Endothelial cell of umbilical vein (primary cell): ENCODE results near the gene RASL10B. TPM values are rescaled to one million over a fixed set of nuclear protein-coding genes. Genes with fewer than 3 reads are reported as not detected.

Experiments used
- BruUV-seq: library from RNA; stranded (reverse); fragments of 400-500 nt; replicated peaks from 2 replicates; lab custom pipeline; 2021; lab: Mats Ljungman, UMichigan
- CTCF ChIA-PET: fragments of 300-600, 350-600 bp; sonication (Branson Sonifier 250); formaldehyde crosslinking; loops from one replicate; lab custom pipeline; 2021; ENCODE audit warnings: antibody characterized with exemption, inconsistent platforms; lab: Charles Lee
- POLR2A ChIA-PET: fragments of 300-600, 350-600 bp; sonication (Branson Sonifier 250); formaldehyde crosslinking; loops from one replicate; lab custom pipeline; 2021; ENCODE audit warnings: antibody characterized with exemption, inconsistent platforms; lab: Charles Lee
- DNase-seq: peaks from one replicate; pipeline ENCODE4 v3.0.0-alpha.2; 2011; ENCODE audit warnings: low read depth, low spot score
- FAIRE-seq: peaks from 2 replicates; lab custom pipeline; 2011; peaks lifted over from hg19 to GRCh38; lab: Jason Lieb, UNC
- H2AFZ ChIP-seq: 2 replicates; pipeline ENCODE4 v1.6.0; 2012; ENCODE audit warnings: low read depth, low read length, control low read depth, inconsistent platforms
- H3K27ac ChIP-seq: 2 replicates; pipeline ENCODE4 v1.5.1; 2011; ENCODE audit warnings: low read depth, mild to moderate bottlenecking, control low read depth, low read length, moderate library complexity; ENCODE audit not compliant: insufficient read depth
- H3K27me3 ChIP-seq, 2 experiments: 2 replicates each; pipeline versions ENCODE4 v1.6.0 to v1.6.1; 2011; ENCODE audit warnings: low read length in 2 of 2, mixed read lengths in 1 of 2; ENCODE audit not compliant: control insufficient read depth in 2 of 2, insufficient read depth in 2 of 2
- H3K36me3 ChIP-seq, 2 experiments: 2 replicates in 1 of 2; 3 replicates in 1 of 2; pipeline ENCODE4 v1.5.1; 2011; ENCODE audit warnings: low read length in 2 of 2, mild to moderate bottlenecking in 1 of 2, moderate library complexity in 1 of 2; ENCODE audit not compliant: control insufficient read depth in 2 of 2, insufficient read depth in 2 of 2; ENCODE audit errors: extremely low read depth in 1 of 2
- H3K4me1 ChIP-seq: 3 replicates; pipeline ENCODE4 v1.5.1; 2011; ENCODE audit warnings: mild to moderate bottlenecking, low read length; ENCODE audit not compliant: control insufficient read depth, insufficient read depth; ENCODE audit errors: extremely low read depth
- H3K4me2 ChIP-seq: 2 replicates; pipeline ENCODE4 v1.6.1; 2011; ENCODE audit warnings: low read length, control low read depth, mixed read lengths; ENCODE audit not compliant: insufficient read depth
- H3K4me3 ChIP-seq, 3 experiments: fragments of 200-600 bp in 1 of 3; sonication (generic), shearing (Covaris generic) in 1 of 3; replicated peaks in 1 of 3; 2 replicates each; pipeline ENCODE4 v1.5.1; 2011 to 2016; ENCODE audit warnings: control low read depth in 3 of 3, low read length in 3 of 3, mild to moderate bottlenecking in 2 of 3, inconsistent platforms in 1 of 3, low read depth in 1 of 3, moderate library complexity in 1 of 3; ENCODE audit not compliant: insufficient read depth in 1 of 3
- H3K79me2 ChIP-seq: 2 replicates; pipeline ENCODE4 v1.6.0; 2012; ENCODE audit warnings: low read length, inconsistent platforms; ENCODE audit not compliant: control insufficient read depth, insufficient read depth
- H3K9ac ChIP-seq: replicated peaks from 2 replicates; pipeline ENCODE3; 2011; ENCODE audit warnings: low read length, control low read depth; ENCODE audit not compliant: insufficient read depth; ENCODE audit errors: extremely low read depth
- H3K9me1 ChIP-seq: replicated peaks from 3 replicates; pipeline ENCODE4 v1.6.0; 2011; ENCODE audit warnings: mild to moderate bottlenecking, low read length; ENCODE audit not compliant: control insufficient read depth, insufficient read depth; ENCODE audit errors: extremely low read depth
- H3K9me3 ChIP-seq: replicated peaks from 2 replicates; pipeline ENCODE4 v1.5.1; 2012; ENCODE audit warnings: low read length, inconsistent platforms; ENCODE audit not compliant: control insufficient read depth, insufficient read depth
- H4K20me1 ChIP-seq: replicated peaks from 2 replicates; pipeline ENCODE3; 2011; ENCODE audit warnings: mild to moderate bottlenecking, low read length; ENCODE audit not compliant: control insufficient read depth, insufficient read depth; ENCODE audit errors: extremely low read depth
- CTCF ChIP-seq, 2 donors: IDR thresholded peaks; 1 replicate in 1 of 2; 2 replicates in 1 of 2; pipeline ENCODE4 v1.5.1; 2011; ENCODE audit warnings: low read length in 2 of 2, mild to moderate bottlenecking in 2 of 2, moderate library complexity in 2 of 2, control low read depth in 1 of 2, inconsistent platforms in 1 of 2, low read depth in 1 of 2; ENCODE audit not compliant: insufficient read depth in 1 of 2; ENCODE audit errors: extremely low read depth in 1 of 2
- EZH2 ChIP-seq: IDR thresholded peaks from 2 replicates; pipeline ENCODE4 v1.6.1; 2012; ENCODE audit warnings: borderline replicate concordance, low read depth, mild to moderate bottlenecking, moderate library complexity, low read length, inconsistent platforms; ENCODE audit not compliant: severe bottlenecking
- FOS ChIP-seq: IDR thresholded peaks from 2 replicates; pipeline ENCODE4 v1.6.1; 2011; ENCODE audit warnings: mild to moderate bottlenecking, low read length, moderate library complexity, borderline replicate concordance; ENCODE audit not compliant: insufficient read depth
- GATA2 ChIP-seq: IDR thresholded peaks from 2 replicates; pipeline ENCODE4 v1.7.0; 2011; ENCODE audit warnings: low read depth, mild to moderate bottlenecking, moderate library complexity, mixed read lengths, low read length; ENCODE audit not compliant: insufficient read length, insufficient read depth
- JUN ChIP-seq: IDR thresholded peaks from 2 replicates; pipeline ENCODE4 v1.6.1; 2011; ENCODE audit warnings: borderline replicate concordance, low read depth; ENCODE audit not compliant: insufficient read length, insufficient read depth
- MYC ChIP-seq: IDR thresholded peaks from one replicate; pipeline ENCODE4 v1.6.1; 2011; ENCODE audit warnings: mild to moderate bottlenecking, low read depth, low read length
- POLR2A ChIP-seq: IDR thresholded peaks from 2 replicates; pipeline ENCODE4 v1.6.1; 2012; ENCODE audit warnings: low read depth, mild to moderate bottlenecking, control low read depth, low read length
- POLR2AphosphoS5 ChIP-seq: IDR thresholded peaks from 2 replicates; pipeline ENCODE4 v1.6.1; 2012; ENCODE audit warnings: low read depth, mild to moderate bottlenecking, control low read depth, low read length, moderate library complexity; ENCODE audit not compliant: insufficient read depth
- dilution Hi-C: fragments of 300-500 bp; cut with MboI; formaldehyde crosslinking; loops from one replicate; pipeline ENCODE4 v1.15.0; 2019; ENCODE audit warnings: low sequenced_read_pairs; ENCODE audit not compliant: extremely low pct_ligation_motif_present
- intact Hi-C: fragments of 100-400 bp; cut with micrococcal nuclease; formaldehyde crosslinking; loops from one replicate; pipeline ENCODE4 v1.10.0; 2022
- polyA plus RNA-seq, 4 experiments: library from polyadenylated mRNA; depleted of rRNA in 3 of 4; stranded (reverse) in 3 of 4; unstranded in 1 of 4; fragments of >200 nt; gene quantifications; 2 replicates each; pipeline versions ENCODE4 v1.2.1 to v1.2.3, GENCODE V29; 2011 to 2012; ENCODE audit warnings: missing spikeins in 1 of 4
- total RNA-seq: library from RNA; stranded (reverse); gene quantifications from 2 replicates; pipeline ENCODE4 v1.2.3, GENCODE V29; 2021
- TF ChIP-seq, protein P1 (sequence below): IDR thresholded peaks from 2 replicates; pipeline ENCODE4 v1.6.1; 2011; ENCODE audit not compliant: insufficient read depth, insufficient read length

The RASL10B gene
- total and polyA plus RNA-seq, 2 donors (not counting 3 experiments of a cell fraction or from before 2014, with no cell fraction given) = 0.19 to 0.71 TPM

GRCh38 chr17:35727635-35728034 is 3.8 kb upstream of the RASL10B start:
- DNase-seq (no peak), FAIRE-seq (no peak)
- intact Hi-C loops = no loop called here
- peaks cover 4% of the 10 kb centered on the region for H3K4me1 ChIP-seq
- no TSS peak for BruUV-seq
- H3K9ac ChIP-seq = no peak overlapping the region
- POLR2A ChIA-PET = no interaction called here
- no peaks in the 10 kb centered on the region for H4K20me1 ChIP-seq
- H3K9me3 ChIP-seq = no peaks in the 10 kb centered on the region
- peaks cover 3 to 6% of the 10 kb centered on the region in 2 experiments for H3K27me3 ChIP-seq
- no peak overlapping the region for H3K27ac ChIP-seq
- dilution Hi-C loops = loop anchor here (25.0 kb wide), 1 partner anchor 115 kb away; no protein-coding TSS in a partner anchor
- no peak overlapping the region for H2AFZ ChIP-seq
- H3K79me2 ChIP-seq = no peaks in the 10 kb centered on the region
- H3K4me3 ChIP-seq = no peak overlapping the region
- H3K36me3 ChIP-seq = peaks cover 16 to 26% of the 10 kb centered on the region in 2 experiments
- TF ChIP-seq POLR2A (no peak), JUN (no peak), POLR2AphosphoS5 (no peak), EZH2 (no peak), CTCF (IDR thresholded peaks at IDR 0.05; ENCODE audit: extremely low read depth in 1 of 2, insufficient read depth in 1 of 2, low read depth in 1 of 2, low read length in 2 of 2) (no peak), FOS (no peak), MYC (no peak), GATA2 (no peak)
- TF ChIP-seq, protein P1, sequence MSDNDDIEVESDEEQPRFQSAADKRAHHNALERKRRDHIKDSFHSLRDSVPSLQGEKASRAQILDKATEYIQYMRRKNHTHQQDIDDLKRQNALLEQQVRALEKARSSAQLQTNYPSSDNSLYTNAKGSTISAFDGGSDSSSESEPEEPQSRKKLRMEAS = no peak
- no peaks in the 10 kb centered on the region for H3K9me1 ChIP-seq
- no peak overlapping the region for H3K4me2 ChIP-seq
- CTCF ChIA-PET = interaction anchor here (0.5 to 1.9 kb wide), 7 partner anchors 10 to 188 kb away, joined by 3 to 7 read pairs (median 3); no protein-coding TSS in a partner anchor
